Stimulated activated CD8-positive, alpha-beta memory T cell treated with anti-CD3 and anti-CD28 coated beads, Interleukin-7, amount 100 ng/mL, for 4 hours (primary cell): ENCODE results near the gene PTPRM.

Source experiments
- DNase-seq, 2 donors: peaks; one replicate each; pipeline ENCODE4 v3.0.0-alpha.2; 2020; ENCODE audit warnings: low read depth in 2 of 2

Gene PTPRM

GRCh38 chr18:7600036-7600435 lies 32.9 kb downstream of the PTPRM start:
- DNase-seq, result no peak

GRCh38 chr18:7600528-7601245 lies 33.6 kb downstream of the PTPRM start:
- no peak for DNase-seq

GRCh38 chr18:7601246-7601615 lies 34.1 kb downstream of the PTPRM start:
- no peak for DNase-seq

GRCh38 chr18:7601936-7602335 lies 34.8 kb downstream of the PTPRM start:
- no peak for DNase-seq

GRCh38 chr18:7603259-7604000 lies 36.3 kb downstream of the PTPRM start:
- no peak for DNase-seq

GRCh38 chr18:7604361-7604760 lies 37.2 kb downstream of the PTPRM start:
- no peak for DNase-seq

GRCh38 chr18:7605705-7606104 lies 38.6 kb downstream of the PTPRM start:
- DNase-seq, result no peak

GRCh38 chr18:7607540-7608173 lies 40.5 kb downstream of the PTPRM start:
- DNase-seq, result no peak

GRCh38 chr18:7608174-7608550 lies 41.0 kb downstream of the PTPRM start:
- DNase-seq, result no peak

GRCh38 chr18:7608781-7609201 lies 41.7 kb downstream of the PTPRM start:
- DNase-seq, result no peak

- DNase-seq, result no peak
Measured at GRCh38 chr18:7609617-7610016, 42.5 kb downstream of the PTPRM start.

GRCh38 chr18:7614042-7614441 lies 46.9 kb downstream of the PTPRM start:
- DNase-seq, result no peak

GRCh38 chr18:7615840-7616239 lies 48.7 kb downstream of the PTPRM start:
- DNase-seq, result no peak

GRCh38 chr18:7616661-7617060 lies 49.5 kb downstream of the PTPRM start:
- no peak for DNase-seq

GRCh38 chr18:7617738-7618422 lies 50.8 kb downstream of the PTPRM start:
- DNase-seq, result no peak

GRCh38 chr18:7618891-7619442 lies 51.9 kb downstream of the PTPRM start:
- no peak for DNase-seq

- no peak for DNase-seq
Measured at GRCh38 chr18:7619676-7620075, 52.6 kb downstream of the PTPRM start.

- DNase-seq, result no peak
Measured at GRCh38 chr18:7622721-7623120, 55.6 kb downstream of the PTPRM start.

GRCh38 chr18:7623681-7624080 lies 56.6 kb downstream of the PTPRM start:
- DNase-seq, result no peak

- DNase-seq, result no peak
Measured at GRCh38 chr18:7624697-7625096, 57.6 kb downstream of the PTPRM start.

GRCh38 chr18:7626175-7626921 lies 59.2 kb downstream of the PTPRM start:
- DNase-seq, result no peak
